ENCODE measurements around the gene EGFLAM.
"Not testable (repeated sequence)": the region's sequence is repeated elsewhere in the genome, so short reads cannot be mapped to it uniquely, and the experiment has no call there.

The EGFLAM gene

DNA sequence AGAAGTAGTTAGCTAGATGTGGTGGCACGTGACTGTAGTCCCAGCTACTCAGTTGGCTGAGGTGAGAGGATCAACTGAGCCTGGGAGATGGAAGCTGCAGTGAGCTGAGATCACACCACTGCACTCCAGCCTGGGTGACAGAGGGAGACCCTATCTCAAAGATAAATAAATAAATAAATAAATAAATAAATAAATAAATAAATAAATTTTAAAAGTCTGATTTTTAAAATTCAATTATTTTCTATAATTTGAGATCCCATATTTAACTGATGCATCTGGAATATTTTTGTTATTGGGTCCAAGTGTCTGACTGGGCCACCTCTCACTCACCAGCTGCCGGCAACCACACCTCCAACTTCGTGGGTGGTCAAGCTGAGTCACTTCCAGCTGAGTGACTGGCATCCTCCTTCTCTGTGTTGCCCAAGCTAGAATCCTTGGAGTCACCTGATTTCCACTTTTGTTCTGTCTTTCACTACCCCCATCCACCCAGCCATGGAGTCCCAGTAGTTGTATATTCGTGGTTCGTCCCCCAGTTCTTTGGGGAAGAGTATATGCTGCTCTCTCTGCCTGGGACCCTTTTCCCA, 70.9 kb downstream of the EGFLAM start:
- DNase-seq (ENCODE audit: low spot score) = no peak

DNA sequence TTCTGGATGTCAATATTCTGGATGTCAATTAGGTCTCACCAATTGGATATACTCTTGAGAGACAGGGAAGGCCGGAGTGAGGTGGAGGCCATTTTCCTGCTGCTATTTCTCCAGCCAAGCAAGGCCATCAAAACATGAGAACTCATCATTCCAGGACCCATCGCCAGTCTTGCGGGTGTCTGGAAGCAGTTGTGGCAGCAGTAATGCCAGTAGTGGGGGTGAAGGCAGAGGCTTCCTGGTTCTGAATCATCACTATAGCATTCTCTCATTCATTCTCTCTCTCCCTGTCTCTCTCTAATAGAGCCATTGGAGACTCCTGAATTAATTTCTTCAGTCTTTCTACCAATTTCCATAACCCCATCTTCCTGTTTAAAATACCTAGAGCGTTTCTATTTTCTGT, 71.8 kb downstream of the EGFLAM start:
- no peak for DNase-seq (ENCODE audit: low spot score)

DNA sequence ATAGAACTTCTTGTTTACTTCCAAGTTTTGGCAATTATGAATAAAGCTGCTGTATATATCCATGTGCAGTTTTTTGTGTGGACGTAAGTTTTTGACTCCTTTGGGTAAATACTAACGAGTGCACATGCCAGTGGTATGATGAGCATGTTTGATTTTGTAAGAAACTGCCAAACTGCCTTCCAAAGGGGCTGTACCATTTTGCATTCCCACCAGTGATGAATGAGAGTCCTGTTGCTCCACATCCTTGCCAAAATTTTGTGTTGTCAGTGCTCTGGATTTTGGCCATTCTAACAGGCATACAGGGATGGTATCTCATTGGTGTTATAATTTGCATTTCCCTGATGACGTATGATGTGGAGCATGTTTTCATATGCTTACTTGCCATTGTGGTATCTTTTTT, 73.5 kb downstream of the EGFLAM start:
- DNase-seq (ENCODE audit: low spot score) = no peak

DNA sequence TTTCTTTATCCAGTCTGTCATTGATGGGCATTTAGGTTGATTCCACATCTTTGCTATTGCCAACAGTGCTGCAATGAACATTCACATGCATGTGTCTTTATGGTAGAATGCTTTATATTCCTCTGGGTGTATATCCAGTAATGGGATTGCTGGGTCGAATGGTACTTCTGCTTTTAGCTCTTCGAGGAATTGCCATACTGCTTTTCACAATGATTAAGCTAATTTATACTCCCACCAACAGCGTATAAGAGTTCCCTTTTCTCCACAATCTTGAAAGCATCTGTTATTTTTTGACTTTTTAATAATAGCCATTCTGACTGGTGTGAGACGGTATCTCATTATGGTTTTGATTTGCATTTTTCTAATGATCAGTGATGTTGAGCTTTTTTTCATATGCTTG, 74.8 kb downstream of the EGFLAM start:
- DNase-seq (ENCODE audit: low spot score) = not testable (repeated sequence)

GRCh38 chr5:38338455-38338854, 80.1 kb downstream of the EGFLAM start:
- no peak for DNase-seq (ENCODE audit: low spot score)

- DNase-seq (ENCODE audit: low spot score) = no peak
Measured at GRCh38 chr5:38339446-38339845, 81.1 kb downstream of the EGFLAM start.

GRCh38 chr5:38341056-38341455, 82.7 kb downstream of the EGFLAM start:
- no peak for DNase-seq (ENCODE audit: low spot score)

GRCh38 chr5:38341641-38342040, 83.3 kb downstream of the EGFLAM start:
- DNase-seq (ENCODE audit: low spot score) = no peak

DNA sequence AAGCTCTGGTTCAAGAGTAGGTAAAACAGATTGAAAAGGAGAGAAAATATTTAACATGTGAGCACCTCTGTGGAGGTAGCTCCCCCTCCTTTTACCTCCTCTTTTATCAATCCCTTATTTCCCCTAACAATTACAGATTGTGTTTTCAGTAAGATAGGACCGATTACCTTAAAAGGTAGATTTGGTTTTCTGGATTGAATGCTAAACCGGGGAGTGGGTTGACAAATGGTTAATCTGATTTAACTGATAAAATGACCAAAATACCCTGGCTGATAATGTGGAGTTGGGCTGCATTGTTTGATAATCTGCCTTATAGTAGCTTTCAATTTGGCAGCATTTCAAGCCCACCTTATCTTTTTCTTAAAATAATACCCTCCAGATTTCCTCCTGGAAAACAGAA, 83.9 kb downstream of the EGFLAM start:
- no peak for DNase-seq (ENCODE audit: low spot score)

DNA sequence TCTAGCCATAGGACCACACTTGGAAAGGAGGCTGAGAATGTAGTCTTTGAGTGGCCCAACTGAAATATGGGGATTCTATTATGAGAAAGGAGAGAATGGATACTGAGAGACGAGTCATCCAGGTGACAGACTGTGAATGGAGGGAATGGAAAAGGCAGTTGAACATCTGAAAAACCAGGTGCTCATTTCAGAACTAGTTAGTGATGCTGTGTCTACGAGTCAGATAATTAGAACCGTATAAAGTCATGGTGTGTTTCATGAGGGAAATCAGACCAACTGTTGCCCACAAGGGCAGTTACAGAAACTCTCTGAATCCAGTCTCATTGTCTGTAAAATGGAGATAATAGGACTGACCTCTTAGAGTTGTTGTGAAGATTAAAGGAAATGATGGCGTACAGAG, 86.5 kb downstream of the EGFLAM start:
- DNase-seq (ENCODE audit: low spot score) = no peak

DNA sequence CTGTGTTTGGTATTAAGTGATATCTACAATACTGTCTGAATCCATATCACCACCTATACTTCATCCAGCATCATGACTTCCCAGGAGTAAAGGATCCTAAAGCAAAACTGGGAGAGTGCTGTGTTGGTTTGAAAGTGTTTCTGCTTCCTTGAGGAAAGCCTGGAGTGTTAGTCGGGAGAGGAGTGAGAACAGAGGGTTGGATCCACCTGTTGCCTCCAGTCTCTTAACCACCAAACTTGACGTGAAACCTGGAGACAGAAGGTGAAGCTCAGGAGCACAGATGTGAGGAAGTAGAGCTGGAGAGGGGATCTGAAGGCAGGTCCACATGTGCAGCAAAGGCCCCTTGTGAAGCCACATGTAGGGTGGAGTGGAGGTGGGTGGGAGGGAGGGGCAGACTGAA, 88.2 kb downstream of the EGFLAM start:
- DNase-seq (ENCODE audit: low spot score) = no peak

GRCh38 chr5:38347040-38347763, 88.8 kb downstream of the EGFLAM start:
- no peak for DNase-seq (ENCODE audit: low spot score)

DNA sequence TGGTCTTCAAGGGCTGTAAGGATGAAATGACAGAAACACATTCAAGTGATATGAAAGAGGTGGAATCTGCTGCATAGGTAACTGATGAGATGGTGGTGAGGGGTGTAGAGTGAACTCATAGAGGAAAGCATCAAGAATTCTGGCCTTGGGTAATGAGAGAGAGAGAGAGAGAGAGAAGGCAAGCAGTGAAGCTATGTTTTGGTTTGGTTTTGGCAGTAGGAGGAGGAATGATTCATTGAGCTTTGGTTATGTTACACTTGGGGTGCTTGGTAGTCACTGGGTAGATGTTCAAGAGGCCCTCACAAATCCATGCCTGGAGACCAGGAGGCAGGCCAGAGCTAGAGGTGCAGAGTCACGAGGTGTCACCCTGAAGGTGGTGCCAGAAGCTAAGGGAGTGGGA, 89.5 kb downstream of the EGFLAM start:
- no peak for DNase-seq (ENCODE audit: low spot score)

- DNase-seq (ENCODE audit: low spot score) = no peak
Measured at GRCh38 chr5:38360323-38361061, 102.1 kb downstream of the EGFLAM start.

GRCh38 chr5:38362713-38363112, 104.4 kb downstream of the EGFLAM start:
- DNase-seq (ENCODE audit: low spot score) = no peak

GRCh38 chr5:38364825-38365224, 106.5 kb downstream of the EGFLAM start:
- no peak for DNase-seq (ENCODE audit: low spot score)

DNA sequence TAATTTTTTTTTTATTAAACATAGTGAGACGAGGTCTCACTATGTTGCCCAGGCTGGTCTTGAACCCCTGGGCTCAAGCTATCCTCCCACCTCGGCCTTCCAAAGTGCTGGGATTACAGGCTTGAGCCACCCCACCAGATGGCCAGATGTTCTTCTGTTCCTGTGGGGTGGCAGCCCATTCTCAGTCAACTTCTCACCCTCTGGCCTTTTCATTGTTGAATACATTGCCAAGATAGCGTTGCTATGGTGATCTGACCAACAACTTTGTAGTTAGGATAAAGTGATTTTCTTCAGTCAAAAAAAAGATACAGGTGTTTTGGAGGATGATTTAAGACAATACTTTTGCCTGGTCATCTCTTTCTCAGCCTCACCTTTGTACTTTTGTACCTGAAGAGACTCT, 109.1 kb downstream of the EGFLAM start:
- no peak for DNase-seq (ENCODE audit: low spot score)

DNA sequence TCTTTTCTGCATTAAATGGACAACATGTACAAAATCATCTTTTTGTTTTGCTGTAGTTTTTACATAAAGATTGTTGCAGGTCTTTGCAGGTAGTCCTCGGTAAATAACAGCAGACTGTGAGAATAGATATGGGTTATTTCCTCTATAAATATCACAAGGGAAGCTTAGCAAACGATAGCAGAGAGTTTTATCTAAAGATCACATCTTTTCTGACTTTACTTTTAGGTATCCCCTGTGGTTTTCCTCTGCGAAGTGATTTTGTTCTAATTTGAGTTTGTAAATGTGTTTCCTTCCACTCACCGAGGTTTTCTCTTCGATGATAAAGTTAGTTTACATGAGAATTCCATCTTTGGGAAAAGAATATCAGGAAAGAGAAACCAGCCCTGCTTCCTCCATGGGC, 109.6 kb downstream of the EGFLAM start:
- no peak for DNase-seq (ENCODE audit: low spot score)

- DNase-seq (ENCODE audit: low spot score) = no peak
Measured at GRCh38 chr5:38369692-38370091, 111.3 kb downstream of the EGFLAM start.

DNA sequence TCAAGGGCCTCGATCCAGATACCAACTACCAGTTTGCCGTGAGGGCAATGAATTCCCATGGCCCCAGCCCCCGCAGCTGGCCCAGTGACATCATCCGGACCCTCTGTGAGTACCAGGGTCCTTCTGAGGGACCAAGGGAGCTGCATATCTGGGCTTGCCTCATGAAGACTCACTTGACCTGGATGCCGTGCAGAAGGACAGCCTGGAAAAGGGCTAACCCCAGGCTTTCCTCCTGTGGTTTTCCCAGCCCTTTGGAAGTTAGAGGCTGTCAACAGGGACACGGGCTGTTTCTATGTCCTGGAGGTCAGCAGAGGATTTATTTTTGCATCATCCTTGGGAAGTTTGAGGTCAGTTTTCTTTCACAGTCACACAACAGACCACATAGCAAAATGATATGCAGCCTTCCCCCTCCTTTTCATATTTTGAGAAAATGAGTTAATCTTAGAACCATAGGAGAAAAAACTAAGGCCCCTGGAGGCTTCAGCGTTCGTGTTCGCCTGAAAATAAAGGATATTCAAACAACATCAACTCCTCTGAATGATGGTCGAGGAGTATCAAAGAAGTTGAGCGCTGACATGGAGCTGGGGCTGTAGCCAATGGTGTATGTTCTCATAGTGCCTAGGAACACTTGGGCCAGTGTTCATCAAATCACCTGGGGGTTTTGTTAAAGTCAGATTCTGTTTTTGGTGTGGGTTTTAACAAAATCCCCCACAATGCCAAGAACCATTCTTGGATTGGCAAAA, 112.2 kb downstream of the EGFLAM start:
- no peak for DNase-seq (ENCODE audit: low spot score)

DNA sequence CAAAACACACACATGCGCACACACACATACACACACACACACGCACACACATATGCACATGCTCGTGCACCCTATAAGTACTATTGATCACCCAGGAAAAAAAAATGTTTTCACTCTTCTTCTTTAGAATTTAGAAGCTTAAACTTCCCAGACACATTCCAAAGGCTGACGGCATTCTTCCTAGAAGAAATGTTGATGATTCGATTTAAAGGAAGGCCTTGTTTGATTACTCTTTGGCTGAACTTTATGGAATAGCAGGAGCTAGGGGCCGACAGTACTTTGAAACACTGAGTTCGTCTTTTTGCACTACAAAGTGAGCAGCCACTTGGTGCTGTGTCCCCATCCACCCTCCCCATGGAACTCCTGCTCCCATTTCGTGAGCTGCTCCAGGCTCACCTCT, 113.2 kb downstream of the EGFLAM start:
- no peak for DNase-seq (ENCODE audit: low spot score)

GRCh38 chr5:38373743-38374142, 115.4 kb downstream of the EGFLAM start:
- no peak for DNase-seq (ENCODE audit: low spot score)

DNA sequence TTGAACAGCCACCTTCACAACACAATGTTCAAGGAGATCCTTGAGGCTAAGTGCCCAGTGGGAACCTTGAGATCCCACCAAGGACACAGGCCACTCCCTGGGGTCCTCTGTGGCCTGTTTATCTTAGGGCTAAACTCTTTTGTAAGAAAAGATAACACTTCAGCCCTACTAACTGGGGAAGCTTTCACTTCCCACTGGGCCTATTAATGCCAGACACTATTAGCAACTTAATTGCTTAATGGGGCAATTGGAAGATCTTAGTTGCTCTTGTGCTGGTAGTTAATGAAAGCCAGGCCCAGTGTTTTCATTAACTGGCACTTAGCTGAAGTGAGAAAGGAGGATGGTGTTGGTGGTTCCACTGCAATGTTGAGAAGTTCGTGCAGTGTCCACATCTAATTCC, 117.1 kb downstream of the EGFLAM start:
- DNase-seq (ENCODE audit: low spot score) = no peak
